Esophagus mucosa (tissue), 1 donor: ENCODE results near the gene RAB7A. TPM values are rescaled to one million over a fixed set of nuclear protein-coding genes. Genes with fewer than 3 reads are reported as not detected.

Source experiments
- ATAC-seq: fragments of 200-7000 bp; cut with Tn5 transposase; one replicate; pipeline ENCODE4 v1.9.1; 2020
- total RNA-seq: library from RNA; stranded (reverse); gene quantifications from one replicate; pipeline ENCODE4 v1.2.4, GENCODE V29; 2023
- donor health status: DM: yes; HTN: yes; CAD: no.

RAB7A gene
- total RNA-seq, 1 donor from 2014 or later = 231 TPM

- ATAC-seq = peak; percentile 89
Measured at GRCh38 chr3:128794067-128794768, 68.2 kb downstream of the RAB7A start.

DNA sequence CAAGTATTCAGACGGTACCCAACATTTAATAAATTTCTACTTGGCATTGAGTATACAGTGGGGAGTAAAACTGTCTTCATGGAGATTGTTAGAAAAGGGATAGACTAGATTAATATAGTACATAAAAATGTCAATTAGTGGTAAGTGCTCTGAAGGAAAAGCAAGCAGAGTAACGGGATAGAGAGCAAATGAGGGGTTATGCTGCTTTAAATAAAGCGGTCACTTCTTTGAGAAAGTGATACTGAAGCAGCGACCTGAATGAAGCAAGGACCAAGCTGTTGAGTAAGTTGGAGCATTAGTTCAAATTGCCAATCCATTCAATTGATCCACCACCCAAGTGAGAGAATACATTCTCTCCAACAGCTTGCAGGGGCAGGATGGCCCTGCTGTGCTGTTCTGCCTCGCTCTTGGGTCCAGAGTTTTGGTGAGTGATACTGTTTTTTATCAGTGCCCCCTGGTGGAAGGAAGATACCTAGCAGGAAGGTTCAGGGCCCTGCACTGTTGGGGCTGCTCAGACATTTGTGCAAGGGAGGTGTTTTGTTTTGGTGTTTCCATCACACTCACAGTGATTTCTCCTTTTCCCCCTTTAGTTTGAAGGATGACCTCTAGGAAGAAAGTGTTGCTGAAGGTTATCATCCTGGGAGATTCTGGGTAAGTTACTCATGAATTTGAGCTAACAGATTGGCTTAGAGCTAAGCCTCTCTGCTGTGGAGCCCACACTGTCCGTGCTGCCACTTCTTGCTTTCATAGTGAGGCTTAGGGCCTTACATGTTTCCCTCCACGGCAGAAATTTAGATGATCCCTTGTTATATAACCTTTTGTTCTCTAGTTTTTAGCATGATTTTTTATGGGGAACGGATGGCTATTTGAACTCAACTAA lies 69.0 kb downstream of the RAB7A start:
- ATAC-seq = peak; percentile 86

GRCh38 chr3:128799653-128800052 lies 73.7 kb downstream of the RAB7A start:
- no peak for ATAC-seq

DNA sequence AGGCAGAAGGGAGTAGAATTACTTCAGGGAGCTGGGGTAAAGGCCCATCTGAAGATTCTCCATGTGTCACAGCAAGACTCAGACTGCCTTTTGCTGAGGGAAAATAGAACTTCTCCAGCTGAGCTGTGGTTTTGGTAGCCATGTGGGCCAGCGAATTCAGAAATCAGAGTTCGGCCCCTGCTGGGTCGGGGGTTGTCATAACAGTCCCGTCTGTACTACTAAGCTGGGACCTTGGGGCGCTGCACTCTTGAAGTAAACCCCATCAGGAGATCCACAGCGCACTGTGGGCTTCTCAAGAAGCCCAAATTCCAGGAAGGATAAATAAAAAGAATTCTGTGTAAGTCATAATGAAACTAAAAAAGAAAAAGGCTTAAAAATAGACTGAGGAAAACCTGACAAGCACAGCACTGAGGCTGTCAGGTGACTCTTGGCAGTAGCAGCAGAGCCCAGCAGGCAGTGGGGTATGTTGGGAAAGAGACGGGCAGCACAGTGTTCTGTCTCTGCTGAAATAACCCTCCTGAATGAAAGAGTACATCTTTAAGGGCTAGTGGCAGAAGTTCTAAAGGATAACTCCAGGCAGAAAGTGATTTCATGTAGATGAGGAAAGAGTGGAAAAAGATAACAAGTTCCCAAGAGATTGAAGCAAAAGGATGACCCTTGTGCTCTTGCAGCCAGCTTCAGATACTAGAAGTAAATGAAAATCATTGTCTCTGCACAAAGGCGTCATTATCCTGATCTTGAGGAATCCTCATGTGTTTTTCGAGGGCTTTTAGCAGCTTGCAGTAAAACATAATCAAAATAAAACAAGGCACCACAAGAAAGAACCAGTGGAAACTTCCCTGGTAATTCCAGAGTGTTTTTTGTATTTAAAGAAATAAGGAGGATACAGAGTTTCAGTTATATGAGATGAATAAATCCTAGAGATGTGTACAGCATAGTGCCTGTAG lies 74.5 kb downstream of the RAB7A start:
- no peak for ATAC-seq

DNA sequence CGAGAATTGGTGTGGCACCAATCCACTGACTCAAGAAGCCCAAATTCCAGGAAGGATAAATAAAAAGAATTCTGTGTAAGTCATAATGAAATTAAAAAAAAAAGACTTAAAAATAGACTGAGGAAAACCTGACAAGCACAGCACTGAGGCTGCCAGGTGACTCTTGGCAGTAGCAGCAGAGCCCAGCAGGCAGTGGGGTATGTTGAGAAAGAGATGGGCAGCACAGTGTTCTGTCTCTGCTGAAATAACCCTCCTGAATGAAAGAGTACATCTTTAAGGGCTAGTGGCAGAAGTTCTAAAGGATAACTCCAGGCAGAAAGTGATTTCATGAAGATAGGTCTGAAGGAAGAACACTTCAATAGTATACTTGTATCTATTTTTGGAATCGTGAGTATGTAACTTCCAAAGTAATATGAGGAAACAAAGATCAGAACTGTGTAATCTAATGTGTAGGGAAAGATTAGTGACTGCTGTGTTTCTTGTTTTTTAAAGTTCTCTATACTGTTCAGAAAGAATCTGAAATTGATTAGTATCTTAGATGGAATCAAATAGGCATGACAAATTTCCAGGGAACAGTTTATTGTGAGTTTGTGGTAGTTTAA lies 75.9 kb downstream of the RAB7A start:
- no peak for ATAC-seq

DNA sequence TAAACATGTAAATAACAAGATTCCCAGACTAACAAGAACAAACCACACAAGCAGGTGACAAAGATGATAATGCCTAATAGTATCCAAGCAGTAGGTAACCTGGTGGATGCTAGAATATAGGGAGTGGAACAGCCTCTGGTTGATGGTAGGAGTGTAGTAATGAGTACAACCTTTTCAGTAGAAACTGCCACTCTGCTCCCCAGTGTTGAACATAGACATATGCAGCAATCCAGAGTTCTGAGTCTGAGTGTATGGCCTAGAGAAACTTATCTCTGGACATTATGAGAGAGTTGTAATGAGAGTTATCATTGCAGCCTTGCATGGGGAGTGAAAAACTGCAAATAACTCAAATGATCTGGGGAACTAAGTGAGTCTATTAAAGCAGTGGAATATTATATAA lies 77.3 kb downstream of the RAB7A start:
- ATAC-seq = no peak

DNA sequence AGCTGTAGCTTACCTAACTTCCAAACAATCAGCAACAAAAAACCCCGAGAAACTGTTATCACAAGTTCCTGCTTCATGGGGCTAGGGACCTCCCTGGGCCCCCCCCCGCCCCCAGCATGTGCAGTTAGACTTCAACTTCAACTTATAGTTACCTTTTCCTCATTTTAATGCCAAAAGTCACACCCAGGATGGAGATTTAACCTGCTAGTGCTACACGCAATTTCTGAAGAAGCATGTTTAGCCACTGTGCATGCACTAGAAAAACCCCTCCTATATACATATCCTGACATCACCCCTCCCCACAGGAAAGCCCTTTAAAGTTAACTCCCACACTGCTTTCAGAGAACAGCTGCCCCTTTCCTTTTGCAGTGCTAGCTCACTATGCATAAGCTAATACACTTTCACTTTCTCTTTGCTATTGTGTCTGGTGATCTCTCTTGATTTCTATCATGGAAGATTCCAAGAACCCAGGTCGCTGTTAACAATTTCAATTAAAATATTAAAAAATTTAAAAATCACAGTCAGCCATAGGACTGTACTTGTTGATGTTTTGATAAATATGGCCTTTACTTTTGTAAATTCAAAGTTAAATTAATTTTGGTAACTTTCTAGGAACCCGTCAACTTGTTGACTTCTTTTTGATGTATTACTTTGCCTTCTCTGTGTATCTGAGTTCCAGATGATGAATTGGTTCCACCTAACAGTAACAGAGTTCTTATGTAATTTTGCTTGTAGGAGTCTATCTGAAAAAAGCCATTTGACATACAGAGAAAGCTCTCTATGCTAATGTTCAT lies 78.2 kb downstream of the RAB7A start:
- ATAC-seq = peak; percentile 43

GRCh38 chr3:128804811-128805155 lies 78.8 kb downstream of the RAB7A start:
- no peak for ATAC-seq

GRCh38 chr3:128805772-128806171 lies 79.8 kb downstream of the RAB7A start:
- ATAC-seq = peak; percentile 77

DNA sequence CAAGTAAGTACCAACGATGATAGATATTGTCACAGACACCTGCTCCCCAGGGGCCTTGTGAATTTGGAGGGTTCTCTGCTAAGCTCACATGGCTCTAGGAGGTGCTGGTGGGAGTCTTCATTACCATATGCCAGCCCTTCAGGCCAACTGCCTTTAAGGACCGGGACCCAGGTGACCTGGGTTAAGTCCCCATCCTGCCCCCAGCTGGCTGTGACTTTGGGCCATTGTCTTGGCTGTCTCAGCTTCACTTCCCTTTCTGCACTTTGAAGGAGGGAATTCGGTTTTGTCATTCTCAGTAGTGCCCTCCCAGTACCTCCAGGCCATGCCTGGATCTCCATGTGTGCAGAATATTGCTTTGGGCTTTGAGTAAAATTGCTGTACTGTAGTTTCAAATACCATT lies 80.6 kb downstream of the RAB7A start:
- ATAC-seq = no peak

DNA sequence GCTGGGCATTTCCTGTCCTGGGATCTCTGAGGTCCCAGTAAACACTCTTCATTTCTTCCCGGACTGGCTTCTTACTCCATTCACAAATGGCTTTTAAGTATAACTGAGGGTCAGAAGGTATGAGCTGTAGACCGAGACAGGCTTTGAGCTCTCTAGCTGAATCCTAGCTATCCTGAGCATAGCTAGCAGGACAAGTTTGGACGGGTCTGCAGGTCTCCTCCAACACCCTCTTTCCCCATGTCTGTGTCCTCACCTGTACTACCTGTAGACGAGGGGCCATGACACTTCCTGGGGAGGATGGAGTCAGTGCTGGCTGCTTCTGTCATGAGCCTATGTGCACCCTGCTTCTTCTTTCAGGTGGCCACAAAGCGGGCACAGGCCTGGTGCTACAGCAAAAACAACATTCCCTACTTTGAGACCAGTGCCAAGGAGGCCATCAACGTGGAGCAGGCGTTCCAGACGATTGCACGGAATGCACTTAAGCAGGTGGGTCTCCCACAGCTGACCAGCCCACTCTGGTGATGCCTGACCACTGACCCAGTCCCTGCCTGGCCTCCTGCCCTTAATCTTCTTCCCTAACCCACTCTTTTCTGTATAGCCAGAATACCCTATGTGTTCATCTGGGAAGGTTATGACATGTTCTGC lies 81.3 kb downstream of the RAB7A start:
- peak; percentile 53 for ATAC-seq

DNA sequence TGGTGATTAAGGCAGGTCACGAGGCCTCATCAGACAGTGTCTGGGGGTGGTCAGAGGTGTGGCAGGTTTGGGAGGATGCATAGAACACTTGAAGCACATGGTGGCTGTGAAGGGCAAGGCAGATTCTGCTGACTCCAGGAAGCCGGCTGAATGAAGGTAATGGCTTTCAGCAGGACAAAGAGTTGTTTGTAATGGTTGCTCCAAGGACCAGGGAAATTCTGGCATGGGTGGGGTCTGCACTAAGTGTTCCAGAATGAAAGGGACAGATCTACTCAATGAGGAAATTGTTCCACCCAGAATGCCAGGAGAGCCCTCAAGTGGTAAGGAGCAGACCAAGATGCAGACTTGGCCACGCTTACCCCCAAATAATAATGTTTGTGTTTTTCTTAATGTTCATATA lies 82.7 kb downstream of the RAB7A start:
- no peak for ATAC-seq

DNA sequence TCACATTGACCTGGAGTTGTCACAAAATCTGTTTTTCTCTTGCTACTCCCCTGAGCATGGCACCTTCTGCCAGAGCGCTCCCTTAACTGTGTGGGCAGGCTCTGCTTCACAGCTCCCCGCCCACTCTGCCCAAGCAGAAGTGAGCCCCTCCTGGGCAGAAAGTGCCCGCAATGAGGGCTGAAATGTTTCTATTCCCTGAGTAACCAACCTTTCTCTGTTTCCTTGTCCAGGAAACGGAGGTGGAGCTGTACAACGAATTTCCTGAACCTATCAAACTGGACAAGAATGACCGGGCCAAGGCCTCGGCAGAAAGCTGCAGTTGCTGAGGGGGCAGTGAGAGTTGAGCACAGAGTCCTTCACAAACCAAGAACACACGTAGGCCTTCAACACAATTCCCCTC lies 87.1 kb downstream of the RAB7A start:
- peak; percentile 22 for ATAC-seq

GRCh38 chr3:128814060-128814459 lies 88.1 kb downstream of the RAB7A start:
- ATAC-seq = no peak

GRCh38 chr3:128814519-128815317 lies 88.7 kb downstream of the RAB7A start:
- ATAC-seq = no peak

- ATAC-seq = no peak
Measured at GRCh38 chr3:128815318-128816064, 89.5 kb downstream of the RAB7A start.

DNA sequence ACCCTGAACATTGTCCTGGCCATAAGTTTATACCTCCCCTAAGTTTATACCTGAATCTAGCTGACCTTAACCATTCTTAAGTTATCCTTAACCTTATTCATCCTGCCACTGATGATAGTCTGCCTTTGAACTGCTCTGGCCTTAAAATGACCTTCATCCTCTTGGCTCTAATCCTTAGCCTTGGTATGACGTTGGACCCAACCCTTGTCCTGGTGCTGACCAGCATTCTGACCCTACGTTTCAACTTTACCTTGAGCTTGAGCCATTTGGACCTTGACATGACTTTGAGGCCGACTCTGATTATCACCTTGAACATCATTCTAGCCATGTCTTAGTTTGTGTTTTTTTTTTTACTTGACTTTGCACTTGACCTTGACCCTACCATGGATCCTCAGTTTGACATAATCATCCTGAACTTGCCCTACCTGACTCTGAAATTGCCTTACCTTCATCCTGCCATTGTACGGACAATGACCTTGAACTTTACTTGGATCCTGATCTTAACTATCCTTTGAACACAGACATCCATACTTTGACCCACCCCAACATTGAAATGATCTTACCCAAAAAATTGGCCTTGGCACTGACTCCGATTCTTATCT lies 92.3 kb downstream of the RAB7A start:
- no peak for ATAC-seq

DNA sequence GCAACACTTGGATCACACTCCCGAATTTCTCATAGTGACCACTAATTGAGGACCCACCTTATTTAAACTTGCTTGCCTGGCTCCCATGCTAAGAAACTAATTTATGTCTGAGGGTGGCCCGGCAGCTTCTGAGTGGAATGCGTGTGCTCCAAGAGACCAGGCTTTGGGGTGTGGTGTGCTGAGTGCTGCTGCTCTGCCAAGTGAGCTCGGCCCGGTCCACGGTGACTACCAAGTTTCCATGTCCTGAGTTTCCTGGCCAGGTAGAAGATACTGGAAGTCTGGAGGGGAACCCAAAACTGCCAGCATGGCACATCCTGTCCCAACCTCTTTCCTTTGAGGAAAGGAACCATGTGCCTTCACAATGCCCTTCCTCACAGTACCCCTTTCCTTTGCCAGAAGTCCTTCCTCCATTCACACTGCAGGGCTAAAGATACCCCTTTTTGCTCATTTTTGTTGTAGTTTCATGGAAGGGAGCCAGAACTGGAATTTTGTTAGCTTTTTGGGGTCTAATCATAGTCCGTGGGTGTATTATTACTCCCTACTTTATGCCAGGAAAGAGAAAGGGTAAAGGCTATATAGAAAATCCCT lies 94.4 kb downstream of the RAB7A start:
- ATAC-seq = no peak

DNA sequence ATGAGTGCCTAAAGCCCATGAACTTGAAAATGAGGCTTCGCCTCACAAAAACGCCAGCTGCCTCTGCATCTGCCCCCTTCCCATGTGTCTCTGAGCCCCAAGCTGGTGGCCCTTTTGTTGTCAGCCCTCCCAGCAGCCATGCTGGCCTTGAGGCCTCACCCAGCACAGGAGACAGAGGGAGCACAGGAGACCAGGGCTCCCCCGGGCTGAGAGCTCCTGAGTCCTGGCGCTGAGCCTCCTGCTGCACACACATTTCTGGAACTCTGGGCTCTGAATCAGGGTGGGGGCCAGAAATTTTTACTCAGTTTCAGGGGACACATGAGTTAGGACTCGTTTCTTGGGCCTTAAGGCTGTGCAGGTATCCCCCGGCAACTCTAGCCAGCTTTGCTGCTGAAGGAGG lies 97.0 kb downstream of the RAB7A start:
- ATAC-seq = peak; percentile 9
